H9 (cell line): Measurements from ENCODE around the gene ARSI. TPM values are rescaled to one million over a fixed set of nuclear protein-coding genes. Genes with fewer than 3 reads are reported as not detected.

Experiments used
- DNase-seq: peaks from one replicate; pipeline ENCODE4 v3.0.0-alpha.2; 2017
- H2AFZ ChIP-seq: one replicate; pipeline ENCODE4 v1.6.1; 2013; ENCODE audit warnings: mild to moderate bottlenecking, low read length, control low read depth, moderate library complexity
- H2AK5ac ChIP-seq: 2 replicates; pipeline ENCODE4 v1.6.1; 2013; ENCODE audit warnings: low read length, control low read depth, mixed read lengths; ENCODE audit not compliant: insufficient read length
- H2BK120ac ChIP-seq: one replicate; pipeline ENCODE4 v1.6.1; 2013; ENCODE audit warnings: low read depth, mild to moderate bottlenecking, low read length, control low read depth, inconsistent platforms; ENCODE audit not compliant: poor library complexity, severe bottlenecking
- H2BK12ac ChIP-seq: 2 replicates; pipeline ENCODE4 v1.6.1; 2013; ENCODE audit warnings: low read length, control low read depth, mixed read lengths, low read depth; ENCODE audit not compliant: insufficient read length
- H2BK15ac ChIP-seq: 2 replicates; pipeline ENCODE4 v1.6.1; 2013; ENCODE audit warnings: low read depth, low read length, control low read depth
- H2BK20ac ChIP-seq: one replicate; pipeline ENCODE4 v1.6.1; 2013; ENCODE audit warnings: low read depth, mild to moderate bottlenecking, low read length, control low read depth, inconsistent platforms; ENCODE audit not compliant: poor library complexity, severe bottlenecking
- H2BK5ac ChIP-seq: 2 replicates; pipeline ENCODE4 v1.6.1; 2013; ENCODE audit warnings: low read length, control low read depth, mixed read lengths; ENCODE audit not compliant: insufficient read length
- H3K14ac ChIP-seq: 2 replicates; pipeline ENCODE4 v1.6.1; 2013; ENCODE audit warnings: low read length, control low read depth; ENCODE audit not compliant: insufficient read depth
- H3K18ac ChIP-seq: 2 replicates; pipeline ENCODE4 v1.6.1; 2013; ENCODE audit warnings: low read depth, mild to moderate bottlenecking, mixed read lengths, low read length, control low read depth; ENCODE audit not compliant: insufficient read length
- H3K23ac ChIP-seq: 2 replicates; pipeline ENCODE4 v1.6.1; 2013; ENCODE audit warnings: low read length, control low read depth, mixed read lengths, low read depth; ENCODE audit not compliant: insufficient read length
- H3K23me2 ChIP-seq: 2 replicates; pipeline ENCODE4 v1.6.1; 2013; ENCODE audit warnings: low read depth, mild to moderate bottlenecking, mixed read lengths, low read length, control low read depth; ENCODE audit not compliant: insufficient read length, poor library complexity, severe bottlenecking
- H3K27ac ChIP-seq: 2 replicates; pipeline ENCODE4 v1.5.1; 2013; ENCODE audit warnings: low read length, control low read depth, mixed read lengths, low read depth; ENCODE audit not compliant: insufficient read length
- H3K27me3 ChIP-seq: 2 replicates; pipeline ENCODE4 v1.6.1; 2013; ENCODE audit warnings: low read length, control low read depth, inconsistent platforms; ENCODE audit not compliant: insufficient read depth
- H3K4ac ChIP-seq: 2 replicates; pipeline ENCODE4 v1.6.1; 2013; ENCODE audit warnings: low read depth, mild to moderate bottlenecking, control low read depth, inconsistent platforms, low read length, moderate library complexity
- H3K4me1 ChIP-seq: 2 replicates; pipeline ENCODE4 v1.6.1; 2013; ENCODE audit warnings: low read length, control low read depth, inconsistent platforms; ENCODE audit not compliant: insufficient read depth
- H3K4me2 ChIP-seq: 2 replicates; pipeline ENCODE4 v1.6.1; 2013; ENCODE audit warnings: low read length, control low read depth, mixed read lengths; ENCODE audit not compliant: insufficient read length, insufficient read depth
- H3K56ac ChIP-seq: 2 replicates; pipeline ENCODE4 v1.6.1; 2013; ENCODE audit warnings: low read depth, mild to moderate bottlenecking, mixed read lengths, low read length, control low read depth; ENCODE audit not compliant: insufficient read length
- H3K79me1 ChIP-seq: 2 replicates; pipeline ENCODE4 v1.6.1; 2013; ENCODE audit warnings: low read depth, mild to moderate bottlenecking, moderate library complexity, low read length, control low read depth, inconsistent platforms; ENCODE audit not compliant: insufficient read depth, poor library complexity, severe bottlenecking
- H3K79me2 ChIP-seq: 2 replicates; pipeline ENCODE4 v1.6.1; 2013; ENCODE audit warnings: low read length, control low read depth, inconsistent platforms; ENCODE audit not compliant: insufficient read depth
- H3K9ac ChIP-seq: 2 replicates; pipeline ENCODE4 v1.6.1; 2013; ENCODE audit warnings: low read length, control low read depth, mixed read lengths; ENCODE audit not compliant: insufficient read length; ENCODE audit errors: extremely low read depth
- H3K9me3 ChIP-seq: one replicate; pipeline ENCODE4 v1.6.1; 2013; ENCODE audit warnings: low read depth, low read length, inconsistent platforms; ENCODE audit not compliant: control insufficient read depth
- H3T11ph ChIP-seq: one replicate; pipeline ENCODE4 v1.6.1; 2013; ENCODE audit warnings: mild to moderate bottlenecking, low read length, control low read depth, inconsistent platforms
- H4K20me1 ChIP-seq: one replicate; pipeline ENCODE4 v1.6.1; 2013; ENCODE audit not compliant: control insufficient read depth, insufficient read length, insufficient read depth
- H4K5ac ChIP-seq: 2 replicates; pipeline ENCODE4 v1.6.1; 2013; ENCODE audit warnings: low read depth, mild to moderate bottlenecking, mixed read lengths, low read length, control low read depth; ENCODE audit not compliant: insufficient read length
- H4K8ac ChIP-seq: replicated peaks from 2 replicates; pipeline ENCODE4 v1.6.1; 2013; ENCODE audit warnings: low read length, control low read depth, mixed read lengths, low read depth; ENCODE audit not compliant: insufficient read length
- H4K91ac ChIP-seq: 2 replicates; pipeline ENCODE4 v1.6.1; 2013; ENCODE audit warnings: low read depth, mild to moderate bottlenecking, moderate library complexity, mixed read lengths, low read length, control low read depth; ENCODE audit not compliant: insufficient read length
- H3K27ac Mint-ChIP-seq, 3 experiments: 2 replicates in 2 of 3; 3 replicates in 1 of 3; pipeline ENCODE4 v1.8.0; 2020 to 2021; ENCODE audit warnings: mixed read lengths in 3 of 3, mild to moderate bottlenecking in 1 of 3, moderate library complexity in 1 of 3
- H3K27me3 Mint-ChIP-seq: 2 replicates; pipeline ENCODE4 v1.8.0; 2021; ENCODE audit warnings: low read depth, mild to moderate bottlenecking, moderate library complexity, mixed read lengths
- H3K36me3 Mint-ChIP-seq, 3 experiments: 2 replicates in 2 of 3; 3 replicates in 1 of 3; pipeline ENCODE4 v1.8.0; 2020 to 2021; ENCODE audit warnings: low read depth in 3 of 3, mixed read lengths in 3 of 3; ENCODE audit not compliant: insufficient read depth in 1 of 3
- H3K4me1 Mint-ChIP-seq, 2 experiments: 2 replicates each; pipeline ENCODE4 v1.8.0; 2020; ENCODE audit warnings: mixed read lengths in 2 of 2
- H3K4me3 Mint-ChIP-seq, 2 experiments: 2 replicates in 1 of 2; 3 replicates in 1 of 2; pipeline ENCODE4 v1.8.0; 2020 to 2021; ENCODE audit warnings: mild to moderate bottlenecking in 2 of 2, mixed read lengths in 2 of 2, moderate library complexity in 1 of 2
- H3K9me3 Mint-ChIP-seq, 2 experiments: 2 replicates in 1 of 2; 3 replicates in 1 of 2; pipeline ENCODE4 v1.8.0; 2020; ENCODE audit warnings: mild to moderate bottlenecking in 2 of 2, mixed read lengths in 2 of 2, moderate library complexity in 1 of 2
- WGBS: extraction: QIAGEN DNeasy Blood & Tissue Kit; methylation state at CpG from one replicate; pipeline ENCODE4 v1.1.7; 2013; ENCODE audit warnings: missing lambda C conversion rate, low lambda C conversion rate, mixed read lengths; ENCODE audit not compliant: insufficient read length; ENCODE audit errors: extremely low coverage; 5-methylcytosine and 5-hydroxymethylcytosine counted together
- total RNA-seq: library from RNA; stranded (reverse); gene quantifications from 2 replicates; pipeline ENCODE4 v1.2.1, GENCODE V29; 2021
- TF ChIP-seq, protein P1 (sequence below): fragments of 200-600 bp; sonication (generic); conservative IDR thresholded peaks from 3 replicates; pipeline ENCODE4 v1.8.0; 2021; ENCODE audit warnings: antibody characterized with exemption, mild to moderate bottlenecking

The ARSI gene
- total RNA-seq, 1 experiment from 2014 or later = 1.7 TPM

- H4K20me1 ChIP-seq = no peaks in the 10 kb centered on the region
- H2BK120ac ChIP-seq = no peak overlapping the region
- no peak overlapping the region for H3K56ac ChIP-seq
- H3K9ac ChIP-seq = no peak overlapping the region
- DNase-seq = no peak
- Mint-ChIP-seq H3K4me1 (peaks cover 22 to 26% of the 10 kb centered on the region in 2 experiments), H3K27me3 (peaks cover 2% of the 10 kb centered on the region), H3K9me3 (no peaks in the 10 kb centered on the region), H3K36me3 (no peaks in the 10 kb centered on the region), H3K27ac (no peak overlapping the region), H3K4me3 (no peak overlapping the region)
- no peak overlapping the region for H3K27ac ChIP-seq
- no CpG with 5 or more reads among the region's 4 CpGs for WGBS
- no peak overlapping the region for H2BK12ac ChIP-seq
- 0 out of 2 replicates have a peak, but pooled peaks cover 2% of the 10 kb centered on the region for H3K4me1 ChIP-seq
- no peak overlapping the region for H4K91ac ChIP-seq
- no peak overlapping the region for H2BK5ac ChIP-seq
- no peak overlapping the region for H3T11ph ChIP-seq
- no peak overlapping the region for H3K4ac ChIP-seq
- H3K9me3 ChIP-seq = no peaks in the 10 kb centered on the region
- H2AFZ ChIP-seq = no peak overlapping the region
- no peak overlapping the region for H2AK5ac ChIP-seq
- no peak overlapping the region for H4K5ac ChIP-seq
- no peak overlapping the region for H2BK15ac ChIP-seq
- H4K8ac ChIP-seq = no peak overlapping the region
- no peak overlapping the region for H3K4me2 ChIP-seq
- H3K23ac ChIP-seq = no peak overlapping the region
- H3K27me3 ChIP-seq = no peaks in the 10 kb centered on the region
- TF ChIP-seq, protein P1, sequence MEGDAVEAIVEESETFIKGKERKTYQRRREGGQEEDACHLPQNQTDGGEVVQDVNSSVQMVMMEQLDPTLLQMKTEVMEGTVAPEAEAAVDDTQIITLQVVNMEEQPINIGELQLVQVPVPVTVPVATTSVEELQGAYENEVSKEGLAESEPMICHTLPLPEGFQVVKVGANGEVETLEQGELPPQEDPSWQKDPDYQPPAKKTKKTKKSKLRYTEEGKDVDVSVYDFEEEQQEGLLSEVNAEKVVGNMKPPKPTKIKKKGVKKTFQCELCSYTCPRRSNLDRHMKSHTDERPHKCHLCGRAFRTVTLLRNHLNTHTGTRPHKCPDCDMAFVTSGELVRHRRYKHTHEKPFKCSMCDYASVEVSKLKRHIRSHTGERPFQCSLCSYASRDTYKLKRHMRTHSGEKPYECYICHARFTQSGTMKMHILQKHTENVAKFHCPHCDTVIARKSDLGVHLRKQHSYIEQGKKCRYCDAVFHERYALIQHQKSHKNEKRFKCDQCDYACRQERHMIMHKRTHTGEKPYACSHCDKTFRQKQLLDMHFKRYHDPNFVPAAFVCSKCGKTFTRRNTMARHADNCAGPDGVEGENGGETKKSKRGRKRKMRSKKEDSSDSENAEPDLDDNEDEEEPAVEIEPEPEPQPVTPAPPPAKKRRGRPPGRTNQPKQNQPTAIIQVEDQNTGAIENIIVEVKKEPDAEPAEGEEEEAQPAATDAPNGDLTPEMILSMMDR = no peak
- no peaks in the 10 kb centered on the region for H3K79me2 ChIP-seq
- H3K18ac ChIP-seq = no peak overlapping the region
- H2BK20ac ChIP-seq = no peak overlapping the region
- no peaks in the 10 kb centered on the region for H3K23me2 ChIP-seq
- H3K79me1 ChIP-seq = no peaks in the 10 kb centered on the region
- no peak overlapping the region for H3K14ac ChIP-seq
Observed at GRCh38 chr5:150315245-150315644, 12.5 kb upstream of the ARSI start.
